Measurements from ENCODE around the gene GZMM.

DNA sequence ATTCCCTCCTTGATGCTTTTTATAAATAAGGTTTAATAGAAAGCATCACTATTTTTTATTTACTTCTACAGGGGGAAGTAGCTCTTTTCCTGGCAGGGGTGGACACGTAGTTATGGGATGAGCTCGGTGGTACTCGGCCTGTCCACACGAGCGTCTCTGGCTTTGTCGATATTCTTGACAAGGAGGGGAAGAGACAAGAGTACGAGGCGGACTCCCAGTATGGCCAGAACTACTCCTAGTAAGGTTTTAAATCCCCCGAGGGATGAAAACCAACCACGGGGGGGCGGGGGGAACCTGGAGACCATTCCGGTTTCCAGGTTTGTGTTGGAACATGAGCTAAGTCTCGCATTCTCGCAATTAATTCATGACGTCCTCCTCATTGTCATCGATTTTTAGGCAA, 23.0 kb downstream of the GZMM start:
- TF ChIP-seq, protein P1, sequence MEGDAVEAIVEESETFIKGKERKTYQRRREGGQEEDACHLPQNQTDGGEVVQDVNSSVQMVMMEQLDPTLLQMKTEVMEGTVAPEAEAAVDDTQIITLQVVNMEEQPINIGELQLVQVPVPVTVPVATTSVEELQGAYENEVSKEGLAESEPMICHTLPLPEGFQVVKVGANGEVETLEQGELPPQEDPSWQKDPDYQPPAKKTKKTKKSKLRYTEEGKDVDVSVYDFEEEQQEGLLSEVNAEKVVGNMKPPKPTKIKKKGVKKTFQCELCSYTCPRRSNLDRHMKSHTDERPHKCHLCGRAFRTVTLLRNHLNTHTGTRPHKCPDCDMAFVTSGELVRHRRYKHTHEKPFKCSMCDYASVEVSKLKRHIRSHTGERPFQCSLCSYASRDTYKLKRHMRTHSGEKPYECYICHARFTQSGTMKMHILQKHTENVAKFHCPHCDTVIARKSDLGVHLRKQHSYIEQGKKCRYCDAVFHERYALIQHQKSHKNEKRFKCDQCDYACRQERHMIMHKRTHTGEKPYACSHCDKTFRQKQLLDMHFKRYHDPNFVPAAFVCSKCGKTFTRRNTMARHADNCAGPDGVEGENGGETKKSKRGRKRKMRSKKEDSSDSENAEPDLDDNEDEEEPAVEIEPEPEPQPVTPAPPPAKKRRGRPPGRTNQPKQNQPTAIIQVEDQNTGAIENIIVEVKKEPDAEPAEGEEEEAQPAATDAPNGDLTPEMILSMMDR (IDR thresholded peaks at IDR 0.05) = no peak
- TF ChIP-seq EP300 (IDR thresholded peaks at IDR 0.05) (no peak), POLR2A (IDR thresholded peaks at IDR 0.05) (no peak)
